Nephron (organoid): ENCODE data around the gene WDR44.

Source experiments
- H3K27ac Mint-ChIP-seq, 3 experiments: 2 replicates each; pipeline ENCODE4 v1.8.0; 2020; ENCODE audit warnings: mixed read lengths in 3 of 3, mild to moderate bottlenecking in 2 of 3, moderate library complexity in 1 of 3
- H3K27me3 Mint-ChIP-seq: 2 replicates; pipeline ENCODE4 v1.8.0; 2021; ENCODE audit warnings: low read depth, mild to moderate bottlenecking, moderate library complexity, mixed read lengths
- H3K36me3 Mint-ChIP-seq: 2 replicates; pipeline ENCODE4 v1.8.0; 2020; ENCODE audit warnings: low read depth, mixed read lengths
- H3K4me1 Mint-ChIP-seq: 2 replicates; pipeline ENCODE4 v1.8.0; 2020; ENCODE audit warnings: mixed read lengths
- H3K4me3 Mint-ChIP-seq, 3 experiments: 2 replicates each; pipeline ENCODE4 v1.8.0; 2020; ENCODE audit warnings: mild to moderate bottlenecking in 3 of 3, mixed read lengths in 3 of 3, moderate library complexity in 2 of 3
- H3K9me3 Mint-ChIP-seq: 2 replicates; pipeline ENCODE4 v1.8.0; 2020; ENCODE audit warnings: mixed read lengths
- CTCF ChIP-seq, 3 experiments: fragments of 200-600 bp; sonication (generic); IDR thresholded peaks; one replicate each; pipeline ENCODE4 v1.5.0; 2021; ENCODE audit warnings: antibody characterized with exemption in 3 of 3; ENCODE audit not compliant: unreplicated experiment in 3 of 3

WDR44 gene

GRCh38 chrX:118498351-118498750 lies 152.4 kb downstream of the WDR44 start:
- no peak for TF ChIP-seq CTCF (IDR thresholded peaks at IDR 0.05; ENCODE audit: unreplicated experiment in 3 of 3)
- Mint-ChIP-seq H3K9me3 (peaks cover 2% of the 10 kb centered on the region), H3K4me3 (peak overlapping the region in 2 of 3 experiments; percentile 92 to 93), H3K36me3 (no peaks in the 10 kb centered on the region), H3K27ac (peak overlapping the region; percentile 33 to 79 (median 64)), H3K4me1 (peaks cover 36% of the 10 kb centered on the region), H3K27me3 (no peaks in the 10 kb centered on the region)

- H3K4me3 Mint-ChIP-seq: peak overlapping the region; percentile 56 to 93 (median 92)
- H3K27me3 Mint-ChIP-seq: no peaks in the 10 kb centered on the region
- peaks cover 36% of the 10 kb centered on the region for H3K4me1 Mint-ChIP-seq
- H3K9me3 Mint-ChIP-seq: peaks cover 2% of the 10 kb centered on the region
- no peaks in the 10 kb centered on the region for H3K36me3 Mint-ChIP-seq
- H3K27ac Mint-ChIP-seq: peak overlapping the region; percentile 79 to 91 (median 90)
- no peak for TF ChIP-seq CTCF (IDR thresholded peaks at IDR 0.05; ENCODE audit: unreplicated experiment in 3 of 3)
Observed at GRCh38 chrX:118498755-118499154, 152.8 kb downstream of the WDR44 start.

- peaks cover 36% of the 10 kb centered on the region for H3K4me1 Mint-ChIP-seq
- H3K36me3 Mint-ChIP-seq: no peaks in the 10 kb centered on the region
- no peaks in the 10 kb centered on the region for H3K27me3 Mint-ChIP-seq
- no peak for TF ChIP-seq CTCF (IDR thresholded peaks at IDR 0.05; ENCODE audit: unreplicated experiment in 3 of 3)
- peak overlapping the region; percentile 79 to 91 (median 90) for H3K27ac Mint-ChIP-seq
- H3K4me3 Mint-ChIP-seq: peak overlapping the region; percentile 56 to 93 (median 73)
- H3K9me3 Mint-ChIP-seq: peaks cover 2% of the 10 kb centered on the region
Observed at GRCh38 chrX:118499295-118499694, 153.4 kb downstream of the WDR44 start.
